ENCODE measurements around the gene LOC128125822.
A peak's percentile ranks its signal among the peaks of the same experiment; 100 is the strongest.

The LOC128125822 gene

DNA sequence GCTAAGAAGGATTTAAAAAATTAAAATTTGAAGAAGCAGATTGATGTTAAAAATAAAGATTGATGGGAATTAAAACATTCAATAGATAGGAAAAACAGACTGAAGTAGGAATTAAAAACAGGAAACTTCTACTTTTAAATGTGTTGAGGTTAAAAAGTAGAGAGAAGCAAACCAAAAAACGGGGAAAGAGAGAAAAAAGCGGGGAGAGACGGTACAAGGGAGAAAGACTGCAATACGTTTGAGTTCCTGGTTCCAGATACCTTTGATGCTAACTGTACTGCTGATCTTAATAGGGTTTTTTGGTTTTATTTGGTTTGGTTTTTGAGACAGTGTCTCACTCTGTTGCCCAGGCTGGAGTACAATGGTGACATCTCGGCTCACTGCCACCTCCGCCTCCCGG, 27.0 kb downstream of the LOC128125822 start:
- no peaks in the 10 kb centered on the region for H3F3A ChIP-seq (ENCODE audit: insufficient read depth, low read length, poor library complexity, severe bottlenecking)
- no peaks in the 10 kb centered on the region for H3K36me3 ChIP-seq (ENCODE audit: insufficient read depth, low read length)
- H2AFZ ChIP-seq (ENCODE audit: low read depth, low read length), result no peak overlapping the region
- no peaks in the 10 kb centered on the region for H3K79me2 ChIP-seq (replicated peaks; ENCODE audit: insufficient read depth, low read length)
- no peak overlapping the region for H3K9ac ChIP-seq (ENCODE audit: low read length)
- H3K4me2 ChIP-seq (ENCODE audit: low read length), result no peak overlapping the region
- no peaks in the 10 kb centered on the region for H3K9me2 ChIP-seq (ENCODE audit: insufficient read depth, low read length)
- H4K20me1 ChIP-seq (ENCODE audit: insufficient read depth), result no peaks in the 10 kb centered on the region
- H3K9me3 ChIP-seq (ENCODE audit: low read length), result no peaks in the 10 kb centered on the region
- no peak overlapping the region for H3K27ac ChIP-seq (ENCODE audit: low read length)
- TF ChIP-seq, protein P1, sequence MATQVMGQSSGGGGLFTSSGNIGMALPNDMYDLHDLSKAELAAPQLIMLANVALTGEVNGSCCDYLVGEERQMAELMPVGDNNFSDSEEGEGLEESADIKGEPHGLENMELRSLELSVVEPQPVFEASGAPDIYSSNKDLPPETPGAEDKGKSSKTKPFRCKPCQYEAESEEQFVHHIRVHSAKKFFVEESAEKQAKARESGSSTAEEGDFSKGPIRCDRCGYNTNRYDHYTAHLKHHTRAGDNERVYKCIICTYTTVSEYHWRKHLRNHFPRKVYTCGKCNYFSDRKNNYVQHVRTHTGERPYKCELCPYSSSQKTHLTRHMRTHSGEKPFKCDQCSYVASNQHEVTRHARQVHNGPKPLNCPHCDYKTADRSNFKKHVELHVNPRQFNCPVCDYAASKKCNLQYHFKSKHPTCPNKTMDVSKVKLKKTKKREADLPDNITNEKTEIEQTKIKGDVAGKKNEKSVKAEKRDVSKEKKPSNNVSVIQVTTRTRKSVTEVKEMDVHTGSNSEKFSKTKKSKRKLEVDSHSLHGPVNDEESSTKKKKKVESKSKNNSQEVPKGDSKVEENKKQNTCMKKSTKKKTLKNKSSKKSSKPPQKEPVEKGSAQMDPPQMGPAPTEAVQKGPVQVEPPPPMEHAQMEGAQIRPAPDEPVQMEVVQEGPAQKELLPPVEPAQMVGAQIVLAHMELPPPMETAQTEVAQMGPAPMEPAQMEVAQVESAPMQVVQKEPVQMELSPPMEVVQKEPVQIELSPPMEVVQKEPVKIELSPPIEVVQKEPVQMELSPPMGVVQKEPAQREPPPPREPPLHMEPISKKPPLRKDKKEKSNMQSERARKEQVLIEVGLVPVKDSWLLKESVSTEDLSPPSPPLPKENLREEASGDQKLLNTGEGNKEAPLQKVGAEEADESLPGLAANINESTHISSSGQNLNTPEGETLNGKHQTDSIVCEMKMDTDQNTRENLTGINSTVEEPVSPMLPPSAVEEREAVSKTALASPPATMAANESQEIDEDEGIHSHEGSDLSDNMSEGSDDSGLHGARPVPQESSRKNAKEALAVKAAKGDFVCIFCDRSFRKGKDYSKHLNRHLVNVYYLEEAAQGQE (IDR thresholded peaks at IDR 0.05; ENCODE audit: borderline replicate concordance), result no peak
- TF ChIP-seq, protein P2, sequence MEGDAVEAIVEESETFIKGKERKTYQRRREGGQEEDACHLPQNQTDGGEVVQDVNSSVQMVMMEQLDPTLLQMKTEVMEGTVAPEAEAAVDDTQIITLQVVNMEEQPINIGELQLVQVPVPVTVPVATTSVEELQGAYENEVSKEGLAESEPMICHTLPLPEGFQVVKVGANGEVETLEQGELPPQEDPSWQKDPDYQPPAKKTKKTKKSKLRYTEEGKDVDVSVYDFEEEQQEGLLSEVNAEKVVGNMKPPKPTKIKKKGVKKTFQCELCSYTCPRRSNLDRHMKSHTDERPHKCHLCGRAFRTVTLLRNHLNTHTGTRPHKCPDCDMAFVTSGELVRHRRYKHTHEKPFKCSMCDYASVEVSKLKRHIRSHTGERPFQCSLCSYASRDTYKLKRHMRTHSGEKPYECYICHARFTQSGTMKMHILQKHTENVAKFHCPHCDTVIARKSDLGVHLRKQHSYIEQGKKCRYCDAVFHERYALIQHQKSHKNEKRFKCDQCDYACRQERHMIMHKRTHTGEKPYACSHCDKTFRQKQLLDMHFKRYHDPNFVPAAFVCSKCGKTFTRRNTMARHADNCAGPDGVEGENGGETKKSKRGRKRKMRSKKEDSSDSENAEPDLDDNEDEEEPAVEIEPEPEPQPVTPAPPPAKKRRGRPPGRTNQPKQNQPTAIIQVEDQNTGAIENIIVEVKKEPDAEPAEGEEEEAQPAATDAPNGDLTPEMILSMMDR (IDR thresholded peaks at IDR 0.05; ENCODE audit: poor library complexity, severe bottlenecking), result no peak
- TF ChIP-seq EZH2 (IDR thresholded peaks at IDR 0.05; ENCODE audit: borderline replicate concordance, insufficient read depth, low read length, poor library complexity, severe bottlenecking), result no peak
- no peak for TF ChIP-seq RAD21 (conservative IDR thresholded peaks at IDR 0.05)
- TF ChIP-seq EP300 (conservative IDR thresholded peaks at IDR 0.05; ENCODE audit: poor library complexity, severe bottlenecking), result no peak
- TF ChIP-seq POLR2AphosphoS5 (IDR thresholded peaks at IDR 0.05), result no peak
- TF ChIP-seq SMC3 (conservative IDR thresholded peaks at IDR 0.05; ENCODE audit: poor library complexity), result no peak
- TF ChIP-seq TAF1 (IDR thresholded peaks at IDR 0.05; ENCODE audit: low read depth), result no peak
- TF ChIP-seq MXI1 (conservative IDR thresholded peaks at IDR 0.05; ENCODE audit: poor library complexity, severe bottlenecking), result no peak
- H3K4me3 ChIP-seq (ENCODE audit: low read length), result peak overlapping the region; percentile 64
- no peaks in the 10 kb centered on the region for H3K27me3 ChIP-seq (ENCODE audit: insufficient read depth, low read depth, low read length)

DNA sequence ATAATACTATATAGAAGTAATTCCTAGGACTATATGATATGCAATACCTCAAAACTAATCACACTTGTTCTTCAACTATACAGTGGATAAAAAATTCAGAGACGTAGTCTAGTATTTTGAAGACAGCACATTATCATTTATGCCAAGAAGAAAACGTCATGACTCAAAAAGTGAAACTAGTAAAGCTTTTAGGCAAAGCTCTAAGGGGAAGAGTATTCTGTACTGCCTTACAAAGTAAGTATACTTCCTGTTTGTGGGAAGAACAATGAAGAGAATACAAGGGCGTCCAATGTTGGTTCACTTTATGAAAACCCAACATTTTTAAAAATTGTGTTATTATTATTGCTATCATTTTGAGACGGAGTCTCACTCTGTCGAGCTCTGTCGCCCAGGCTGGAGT, 27.9 kb downstream of the LOC128125822 start:
- Histone ChIP-seq H3K9me2 (ENCODE audit: insufficient read depth, low read length) (no peaks in the 10 kb centered on the region), H3K9me3 (ENCODE audit: low read length) (no peaks in the 10 kb centered on the region), H3K79me2 (replicated peaks; ENCODE audit: insufficient read depth, low read length) (no peaks in the 10 kb centered on the region), H3K36me3 (ENCODE audit: insufficient read depth, low read length) (no peaks in the 10 kb centered on the region), H4K20me1 (ENCODE audit: insufficient read depth) (no peaks in the 10 kb centered on the region), H3K27me3 (ENCODE audit: insufficient read depth, low read depth, low read length) (no peaks in the 10 kb centered on the region), H2AFZ (ENCODE audit: low read depth, low read length) (no peak overlapping the region), H3F3A (ENCODE audit: insufficient read depth, low read length, poor library complexity, severe bottlenecking) (no peaks in the 10 kb centered on the region), H3K27ac (ENCODE audit: low read length) (no peak overlapping the region), H3K9ac (ENCODE audit: low read length) (no peak overlapping the region), H3K4me3 (ENCODE audit: low read length) (no peak overlapping the region), H3K4me2 (ENCODE audit: low read length) (no peak overlapping the region)
- TF ChIP-seq EZH2 (IDR thresholded peaks at IDR 0.05; ENCODE audit: borderline replicate concordance, insufficient read depth, low read length, poor library complexity, severe bottlenecking) (no peak), POLR2AphosphoS5 (IDR thresholded peaks at IDR 0.05) (no peak), TAF1 (IDR thresholded peaks at IDR 0.05; ENCODE audit: low read depth) (no peak), RAD21 (conservative IDR thresholded peaks at IDR 0.05) (no peak), SMC3 (conservative IDR thresholded peaks at IDR 0.05; ENCODE audit: poor library complexity) (no peak), MXI1 (conservative IDR thresholded peaks at IDR 0.05; ENCODE audit: poor library complexity, severe bottlenecking) (no peak), EP300 (conservative IDR thresholded peaks at IDR 0.05; ENCODE audit: poor library complexity, severe bottlenecking) (no peak)
- TF ChIP-seq, protein P1 (IDR thresholded peaks at IDR 0.05; ENCODE audit: borderline replicate concordance), result no peak
- TF ChIP-seq, protein P2 (IDR thresholded peaks at IDR 0.05; ENCODE audit: poor library complexity, severe bottlenecking), result no peak

All from neural cell (in vitro differentiated cells).